Measurements from ENCODE around the gene LRR1.
"Not testable (repeated sequence)": the region's sequence is repeated elsewhere in the genome, so short reads cannot be mapped to it uniquely, and the experiment has no call there.

Gene LRR1

GRCh38 chr14:49633640-49634546 is 35.2 kb downstream of the LRR1 start:
- H3K27me3 Mint-ChIP-seq = no peaks in the 10 kb centered on the region
- H3K36me3 Mint-ChIP-seq = peaks cover 25% of the 10 kb centered on the region
- peak overlapping the region; percentile 95 for H3K27ac Mint-ChIP-seq
- CTCF ChIA-PET = interaction anchor here (0.5 to 3.3 kb wide), 15 partner anchors 10 to 229 kb away, joined by 3 to 27 read pairs (median 7); partner anchors contain the start of genes KLHDC2, MGAT2, NEMF and RPL36AL
- H3K9me3 Mint-ChIP-seq = no peaks in the 10 kb centered on the region
- DNase-seq = peak; percentile 96
- peaks cover 59% of the 10 kb centered on the region for H3K4me1 Mint-ChIP-seq
- H3K4me3 Mint-ChIP-seq = peak overlapping the region; percentile 90

- H3K36me3 Mint-ChIP-seq = peaks cover 30% of the 10 kb centered on the region
- H3K27me3 Mint-ChIP-seq = no peaks in the 10 kb centered on the region
- peak within 1 kb of the TSS; percentile 90 for H3K4me3 Mint-ChIP-seq
- CTCF ChIA-PET = interaction anchor here (0.5 to 3.3 kb wide), 17 partner anchors 11 to 427 kb away, joined by 3 to 27 read pairs (median 4); partner anchors contain the start of genes KLHDC2, MGAT2, NEMF and RPL36AL
- H3K27ac Mint-ChIP-seq = peak within 1 kb of the TSS; percentile 95
- peaks cover 58% of the 10 kb centered on the region for H3K4me1 Mint-ChIP-seq
- no peaks in the 10 kb centered on the region for H3K9me3 Mint-ChIP-seq
- peak; percentile 73 for DNase-seq
Measured at GRCh38 chr14:49634547-49635334, 36.0 kb downstream of the LRR1 start, which contains the start of gene DNAAF2. Gene DNAAF2, minus strand, starts transcription at chr14:49635244. Its CDS starts 95 bp downstream, at chr14:49635149.

DNA sequence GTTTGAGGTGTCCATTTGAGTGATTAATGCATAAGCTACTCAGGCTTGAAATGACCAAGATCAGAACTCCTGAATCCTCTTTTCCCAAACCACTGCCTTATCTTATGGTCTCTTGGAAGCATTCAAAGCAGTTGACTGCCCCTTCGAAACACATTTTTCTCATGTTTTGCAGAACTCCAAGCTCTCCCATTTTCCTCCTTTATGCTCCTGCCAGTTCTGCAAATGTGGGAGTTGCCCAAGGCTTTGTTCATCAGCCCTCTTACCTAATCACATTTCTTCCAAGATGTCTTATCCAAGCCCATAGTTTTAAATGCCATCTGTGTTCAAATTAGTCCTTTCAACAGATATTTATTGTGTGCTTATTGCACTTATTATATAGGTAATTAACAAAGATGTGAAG is 38.1 kb downstream of the LRR1 start:
- H3K4me1 Mint-ChIP-seq = peaks cover 49% of the 10 kb centered on the region
- H3K9me3 Mint-ChIP-seq = no peaks in the 10 kb centered on the region
- CTCF ChIA-PET = no interaction called here
- H3K27me3 Mint-ChIP-seq = no peaks in the 10 kb centered on the region
- H3K4me3 Mint-ChIP-seq = peak overlapping the region; percentile 90
- no peak for DNase-seq
- H3K36me3 Mint-ChIP-seq = peaks cover 38% of the 10 kb centered on the region
- H3K27ac Mint-ChIP-seq = no peak overlapping the region

DNA sequence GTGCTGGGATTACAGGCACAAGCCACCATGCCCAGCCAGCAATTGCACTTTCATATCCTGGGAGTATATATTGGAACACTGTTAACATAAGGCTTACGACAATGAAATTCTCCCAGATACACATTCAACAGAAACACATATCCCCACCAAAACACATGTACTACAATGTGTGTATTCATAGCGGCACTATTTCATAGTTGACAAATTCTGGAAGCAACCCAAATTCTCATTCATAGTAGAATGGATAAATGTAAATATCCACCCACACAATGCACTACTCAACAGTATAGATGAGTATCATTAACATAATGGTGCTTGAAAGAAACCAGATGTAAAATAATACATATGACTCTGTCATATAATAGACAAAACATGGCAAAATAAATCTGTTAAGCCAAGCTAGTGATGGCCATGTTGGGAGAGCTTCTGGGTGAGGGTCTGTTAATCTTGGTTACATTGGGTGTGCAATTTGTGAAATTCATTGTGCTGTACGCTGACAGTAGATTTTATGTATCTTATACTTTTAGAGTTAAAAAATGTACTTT is 38.9 kb downstream of the LRR1 start:
- no peak for DNase-seq
- Mint-ChIP-seq H3K27me3 (no peaks in the 10 kb centered on the region), H3K9me3 (no peaks in the 10 kb centered on the region), H3K27ac (no peak overlapping the region), H3K4me3 (no peak overlapping the region), H3K36me3 (peaks cover 42% of the 10 kb centered on the region), H3K4me1 (peaks cover 49% of the 10 kb centered on the region)
- CTCF ChIA-PET = interaction anchor here (0.6 to 0.8 kb wide), 2 partner anchors 9 to 1327 kb away, joined by 3 read pairs; no protein-coding TSS in a partner anchor

- DNase-seq = no peak
- peaks cover 47% of the 10 kb centered on the region for H3K36me3 Mint-ChIP-seq
- H3K4me1 Mint-ChIP-seq = peaks cover 36% of the 10 kb centered on the region
- no peaks in the 10 kb centered on the region for H3K9me3 Mint-ChIP-seq
- H3K27me3 Mint-ChIP-seq = no peaks in the 10 kb centered on the region
- CTCF ChIA-PET = interaction anchor here (0.7 kb wide), 1 partner anchor 10 kb away, joined by 3 read pairs; no protein-coding TSS in a partner anchor
- H3K4me3 Mint-ChIP-seq = no peak overlapping the region
- H3K27ac Mint-ChIP-seq = peak overlapping the region; percentile 31
Measured at GRCh38 chr14:49640540-49641417, 42.0 kb downstream of the LRR1 start.

DNA sequence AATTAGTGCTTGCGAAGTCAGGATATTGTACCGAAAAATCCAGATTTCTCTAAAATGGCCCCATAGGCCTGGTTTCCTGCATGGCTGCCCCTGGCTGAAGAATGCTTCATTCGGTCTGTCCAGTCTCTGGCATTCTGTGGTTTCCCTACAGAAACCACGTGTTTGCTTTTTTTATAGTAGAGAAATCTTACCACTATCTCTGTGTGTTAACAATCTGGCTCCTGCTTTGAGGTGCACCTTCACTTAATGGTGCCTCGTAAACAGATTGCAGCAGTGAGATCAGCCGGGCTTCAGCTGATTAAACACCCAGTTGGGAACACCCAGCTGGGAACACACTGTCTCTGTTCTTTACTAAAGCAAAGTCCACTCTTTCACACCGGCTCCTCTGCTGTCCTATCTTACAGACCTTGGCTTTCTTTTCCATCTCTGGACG is 43.0 kb downstream of the LRR1 start:
- Mint-ChIP-seq H3K4me1 (peaks cover 28% of the 10 kb centered on the region), H3K27ac (no peak overlapping the region), H3K36me3 (peaks cover 42% of the 10 kb centered on the region), H3K27me3 (no peaks in the 10 kb centered on the region), H3K4me3 (no peak overlapping the region), H3K9me3 (no peaks in the 10 kb centered on the region)
- CTCF ChIA-PET = no interaction called here
- DNase-seq = no peak

DNA sequence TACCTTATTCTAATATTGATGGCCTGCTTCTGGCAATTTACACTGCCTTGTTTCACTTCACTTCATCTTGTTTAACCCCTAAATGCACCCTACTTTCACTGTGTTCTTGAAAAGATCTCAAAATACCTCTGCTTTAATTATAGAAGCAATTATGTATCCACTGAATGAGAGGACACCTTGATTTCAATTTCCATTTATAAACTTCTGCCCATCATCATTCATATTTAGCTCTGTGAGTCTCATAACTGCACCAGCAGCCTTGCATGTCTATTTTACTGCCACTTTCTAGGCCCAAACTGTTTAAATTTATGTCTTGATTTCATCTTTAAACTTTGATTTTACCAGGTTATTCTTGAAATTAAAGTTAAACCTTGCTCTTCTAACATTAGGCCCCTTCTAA is 43.4 kb downstream of the LRR1 start:
- DNase-seq = no peak
- H3K27ac Mint-ChIP-seq = no peak overlapping the region
- H3K36me3 Mint-ChIP-seq = peaks cover 43% of the 10 kb centered on the region
- H3K27me3 Mint-ChIP-seq = no peaks in the 10 kb centered on the region
- H3K9me3 Mint-ChIP-seq = no peaks in the 10 kb centered on the region
- peaks cover 24% of the 10 kb centered on the region for H3K4me1 Mint-ChIP-seq
- CTCF ChIA-PET = no interaction called here
- no peak overlapping the region for H3K4me3 Mint-ChIP-seq

GRCh38 chr14:49653508-49653907 is 54.8 kb downstream of the LRR1 start:
- Mint-ChIP-seq H3K4me1 (no peaks in the 10 kb centered on the region), H3K9me3 (no peaks in the 10 kb centered on the region), H3K27ac (no peak overlapping the region), H3K36me3 (peaks cover 18% of the 10 kb centered on the region), H3K4me3 (no peak overlapping the region), H3K27me3 (no peaks in the 10 kb centered on the region)
- DNase-seq = no peak
- CTCF ChIA-PET = no interaction called here

- Mint-ChIP-seq H3K27me3 (no peaks in the 10 kb centered on the region), H3K4me1 (no peaks in the 10 kb centered on the region), H3K9me3 (no peaks in the 10 kb centered on the region), H3K36me3 (peaks cover 18% of the 10 kb centered on the region), H3K27ac (no peak overlapping the region), H3K4me3 (no peak overlapping the region)
- no peak for DNase-seq
- CTCF ChIA-PET = interaction anchor here (0.6 kb wide), 1 partner anchor 198 kb away, joined by 3 read pairs; the partner anchor contains the start of gene NEMF
Measured at GRCh38 chr14:49654511-49654910, 55.8 kb downstream of the LRR1 start.

DNA sequence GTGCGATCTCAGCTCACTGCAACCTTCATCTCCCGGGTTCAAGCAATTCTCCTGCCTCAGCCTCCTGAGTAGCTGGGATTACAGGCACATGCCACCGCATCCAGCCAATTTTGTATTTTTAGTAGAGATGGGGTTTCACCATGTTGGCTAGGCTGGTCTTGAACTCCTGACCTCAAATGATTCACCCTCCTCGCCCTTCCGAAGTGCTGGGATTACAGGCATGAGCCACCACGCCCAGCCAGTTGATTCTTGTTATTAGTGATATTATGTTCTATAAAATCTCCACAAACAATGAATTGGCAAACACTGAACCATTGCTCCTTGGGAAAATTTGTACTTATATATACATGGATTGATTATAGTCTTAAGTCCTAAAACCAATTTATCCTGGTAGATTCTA is 58.8 kb downstream of the LRR1 start:
- CTCF ChIA-PET, H3K27me3 Mint-ChIP-seq, H3K4me1 Mint-ChIP-seq, DNase-seq, H3K9me3 Mint-ChIP-seq, H3K4me3 Mint-ChIP-seq: not testable (repeated sequence)
- H3K36me3 Mint-ChIP-seq = peaks cover 17% of the 10 kb centered on the region
- peak overlapping the region; percentile 42 for H3K27ac Mint-ChIP-seq

GRCh38 chr14:49659526-49660455 is 61.1 kb downstream of the LRR1 start:
- no peaks in the 10 kb centered on the region for H3K27me3 Mint-ChIP-seq
- no peak overlapping the region for H3K27ac Mint-ChIP-seq
- H3K9me3 Mint-ChIP-seq = no peaks in the 10 kb centered on the region
- CTCF ChIA-PET = interaction anchor here (0.9 kb wide), 1 partner anchor 12 kb away, joined by 3 read pairs; no protein-coding TSS in a partner anchor
- H3K36me3 Mint-ChIP-seq = peaks cover 22% of the 10 kb centered on the region
- H3K4me3 Mint-ChIP-seq = no peak overlapping the region
- DNase-seq = no peak
- no peaks in the 10 kb centered on the region for H3K4me1 Mint-ChIP-seq

Data from activated naive CD4-positive, alpha-beta T cell treated with anti-CD3 and anti-CD28 coated beads, Interleukin-2, amount 10 ng/mL, durations not matched to agents 7 days and 5 days (primary cell).